ENCODE results near the gene PRPF40B.

DNA sequence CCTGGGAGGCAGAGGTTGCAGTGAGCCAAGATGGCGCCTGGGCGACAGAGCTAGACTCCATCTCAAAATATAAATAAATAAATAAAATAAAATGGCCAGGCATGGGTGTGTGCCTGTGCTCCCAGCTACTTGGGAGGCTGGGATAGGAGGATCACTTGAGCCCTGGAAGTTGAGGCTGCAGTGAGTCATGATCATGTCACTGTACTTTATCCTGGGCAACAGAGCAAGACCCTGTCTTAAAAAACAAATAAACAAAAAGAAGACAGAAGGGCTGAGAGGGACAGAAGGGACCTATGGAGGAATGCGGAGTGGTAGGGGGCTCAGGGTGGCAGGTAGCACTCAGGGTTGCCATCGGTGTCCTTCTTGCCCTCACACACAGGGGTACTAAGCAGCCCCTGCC lies 40.8 kb downstream of the PRPF40B start:
- TF ChIP-seq EZH2phosphoT487 (IDR thresholded peaks at IDR 0.05; ENCODE audit: low read length) (no peak), CTCF (IDR thresholded peaks at IDR 0.05; ENCODE audit: low read length) (no peak)

Measured in MM.1S (cell line).